ENCODE measurements around the gene MVB12B.

The MVB12B gene

GRCh38 chr9:126331964-126332748 is 5.5 kb downstream of the MVB12B start:
- DNase-seq: peak in 2 of 3 donors; percentile 19 to 31

- DNase-seq: no peak
These were observed 8.3 kb downstream of the MVB12B start for GRCh38 chr9:126334721-126335621.

GRCh38 chr9:126335837-126336735 is 9.5 kb downstream of the MVB12B start:
- no peak for DNase-seq

- DNase-seq: peak; percentile 80 to 85 (median 84)
These were observed 10.2 kb downstream of the MVB12B start for GRCh38 chr9:126336736-126337325.

- DNase-seq: no peak
These were observed 11.2 kb downstream of the MVB12B start for GRCh38 chr9:126337729-126338372.

GRCh38 chr9:126338945-126339344 is 12.3 kb downstream of the MVB12B start:
- DNase-seq: no peak

- DNase-seq: no peak
These were observed 14.8 kb downstream of the MVB12B start for GRCh38 chr9:126341426-126341825.

- no peak for DNase-seq
These were observed 15.3 kb downstream of the MVB12B start for GRCh38 chr9:126341902-126342301.

GRCh38 chr9:126342621-126343031 is 16.0 kb downstream of the MVB12B start:
- no peak for DNase-seq

- no peak for DNase-seq
These were observed 16.7 kb downstream of the MVB12B start for GRCh38 chr9:126343271-126343700.

- no peak for DNase-seq
These were observed 19.4 kb downstream of the MVB12B start for GRCh38 chr9:126346031-126346430.

GRCh38 chr9:126347093-126347492 is 20.5 kb downstream of the MVB12B start:
- DNase-seq: peak; percentile 48 to 67 (median 52)

GRCh38 chr9:126347911-126348760 is 21.5 kb downstream of the MVB12B start:
- DNase-seq: peak; percentile 41 to 69 (median 68)

GRCh38 chr9:126348911-126349550 is 22.4 kb downstream of the MVB12B start:
- no peak for DNase-seq

GRCh38 chr9:126354887-126355770 is 28.5 kb downstream of the MVB12B start:
- peak in 1 of 3 donors; percentile 22 for DNase-seq

- no peak for DNase-seq
These were observed 30.4 kb downstream of the MVB12B start for GRCh38 chr9:126357074-126357473.

- DNase-seq: no peak
These were observed 33.4 kb downstream of the MVB12B start for GRCh38 chr9:126360073-126360472.

- DNase-seq: no peak
These were observed 35.2 kb downstream of the MVB12B start for GRCh38 chr9:126361810-126362238.

GRCh38 chr9:126363250-126363649 is 36.6 kb downstream of the MVB12B start:
- no peak for DNase-seq
